DLD1 (cell line): Measurements from ENCODE around the gene DENND1B.
"Not testable (repeated sequence)": the region's sequence is repeated elsewhere in the genome, so short reads cannot be mapped to it uniquely, and the experiment has no call there.

Experiments used
- in situ Hi-C: cut with HindIII; loops from 2 replicates; pipeline ENCODE4 v1.10.0; 2017; ENCODE audit warnings: low sequenced_read_pairs

The DENND1B gene

DNA sequence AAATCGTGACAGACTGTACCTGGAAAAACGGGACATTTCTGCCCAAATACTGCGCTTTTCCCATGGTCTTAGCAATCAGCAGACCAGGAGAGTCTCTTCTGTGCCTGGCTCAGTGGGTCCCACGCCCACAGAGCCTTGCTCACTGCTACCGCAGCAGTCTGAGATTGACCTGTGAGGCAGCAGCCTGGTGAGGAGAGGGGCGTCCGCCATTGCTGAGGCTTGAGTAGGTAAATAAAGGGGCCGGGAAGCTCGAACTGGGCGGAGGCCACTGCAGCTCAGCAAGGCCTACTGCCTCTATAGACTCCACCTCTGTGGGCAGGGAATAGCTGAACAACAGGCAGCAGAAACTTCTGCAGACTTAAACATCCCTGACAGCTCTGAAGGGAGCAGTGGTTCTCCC lies 203.1 kb downstream of the DENND1B start:
- in situ Hi-C loops, result no loop called here

DNA sequence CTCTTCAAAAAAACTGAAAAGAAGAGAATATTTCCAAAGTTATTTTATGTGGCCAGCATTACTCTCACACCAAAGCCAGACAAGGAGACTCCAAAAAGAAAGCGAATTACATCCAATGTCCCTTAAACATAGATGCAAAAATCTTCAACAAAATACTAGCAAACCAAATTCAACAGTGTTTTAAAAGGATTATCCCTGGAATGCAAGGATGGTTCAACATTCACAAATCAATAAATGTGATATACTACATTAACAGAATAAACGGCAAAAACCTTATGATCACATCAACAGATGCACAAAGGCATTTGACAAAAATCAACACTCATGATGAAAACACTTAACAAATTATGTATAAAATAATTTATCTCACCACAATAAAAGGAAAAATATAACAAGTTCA lies 207.8 kb downstream of the DENND1B start:
- in situ Hi-C loops, result no loop called here

DNA sequence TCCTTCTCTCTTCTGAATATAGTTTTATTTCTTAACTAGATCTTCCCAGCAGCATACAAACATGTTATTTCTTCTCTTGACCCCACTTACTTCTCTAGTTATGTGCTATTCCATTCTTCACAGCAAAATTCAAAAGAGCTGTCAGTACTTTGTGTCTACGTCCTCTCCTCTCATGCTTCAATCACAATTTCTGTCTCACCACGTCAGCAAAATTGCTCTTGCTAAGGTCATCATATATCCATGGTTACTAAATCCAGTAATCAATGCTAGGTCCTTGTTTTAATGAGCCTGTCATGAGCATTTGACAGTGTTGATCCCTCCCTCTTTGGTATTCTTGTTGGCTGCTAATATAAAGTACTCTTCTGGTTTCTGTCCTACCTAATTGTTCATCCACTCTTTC lies 214.2 kb downstream of the DENND1B start:
- in situ Hi-C loops, result no loop called here

DNA sequence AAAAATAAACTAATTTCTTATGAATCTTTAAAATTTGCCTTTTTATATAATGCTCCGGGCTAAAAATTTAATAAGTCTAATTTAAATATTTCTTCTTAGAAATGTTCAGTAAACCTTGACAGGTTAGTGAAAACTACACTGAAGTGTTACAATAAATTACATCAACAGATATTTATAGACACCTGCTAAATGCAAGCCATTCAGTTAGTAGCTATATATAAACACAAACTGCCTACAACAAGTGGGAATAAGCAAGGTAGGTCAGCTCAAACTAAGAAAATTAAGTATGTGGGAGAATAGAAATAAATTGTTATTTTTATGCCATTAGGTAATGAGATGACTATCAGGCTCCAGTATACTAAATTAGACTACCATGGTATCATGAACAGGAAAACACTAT lies 215.6 kb downstream of the DENND1B start:
- in situ Hi-C loops, result no loop called here

GRCh38 chr1:197559244-197559643 lies 216.0 kb downstream of the DENND1B start:
- in situ Hi-C loops, result no loop called here

- in situ Hi-C loops, result no loop called here
Measured at GRCh38 chr1:197557302-197557701, 218.0 kb downstream of the DENND1B start.

DNA sequence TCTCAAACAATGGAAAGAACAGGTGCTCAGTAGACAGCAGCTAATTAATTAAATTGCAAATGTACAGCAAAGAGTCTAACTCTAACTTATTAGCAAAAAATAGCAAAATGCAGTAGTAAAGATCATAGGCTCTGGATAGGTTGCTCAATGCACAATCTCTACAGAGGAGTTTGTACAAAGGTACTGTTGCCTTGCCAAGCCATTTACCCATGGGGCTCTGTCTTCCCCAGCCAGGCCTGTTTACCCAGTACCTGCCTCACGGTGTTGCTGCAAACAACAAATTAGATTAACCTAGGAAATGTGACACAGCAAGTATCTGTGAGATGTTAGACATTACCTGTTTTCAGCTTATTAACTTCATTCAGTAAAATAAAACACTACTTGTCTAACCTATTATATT lies 222.0 kb downstream of the DENND1B start:
- in situ Hi-C loops, result no loop called here

GRCh38 chr1:197546989-197547388 lies 228.3 kb downstream of the DENND1B start:
- in situ Hi-C loops, result no loop called here

- in situ Hi-C loops, result no loop called here
Measured at GRCh38 chr1:197544553-197544952, 230.7 kb downstream of the DENND1B start.

DNA sequence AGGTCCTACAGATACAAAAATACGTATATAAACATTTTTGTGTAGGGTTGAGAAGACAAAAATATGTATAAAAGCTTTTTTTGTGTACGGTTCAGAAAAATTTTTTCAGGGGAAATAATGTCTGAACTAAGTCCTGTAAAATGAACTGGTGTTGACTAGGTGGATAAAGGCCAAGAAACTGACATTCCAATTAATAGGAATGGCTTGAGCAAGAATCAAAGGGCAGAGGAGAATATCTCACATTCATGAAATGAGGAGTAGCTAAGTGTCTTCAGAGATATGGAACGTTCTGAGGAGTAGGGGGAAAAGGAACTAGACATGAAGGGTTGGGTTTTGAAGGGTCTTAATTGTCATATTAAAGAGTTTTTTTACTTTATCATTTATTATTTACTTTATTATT lies 231.2 kb downstream of the DENND1B start:
- in situ Hi-C loops, result no loop called here

DNA sequence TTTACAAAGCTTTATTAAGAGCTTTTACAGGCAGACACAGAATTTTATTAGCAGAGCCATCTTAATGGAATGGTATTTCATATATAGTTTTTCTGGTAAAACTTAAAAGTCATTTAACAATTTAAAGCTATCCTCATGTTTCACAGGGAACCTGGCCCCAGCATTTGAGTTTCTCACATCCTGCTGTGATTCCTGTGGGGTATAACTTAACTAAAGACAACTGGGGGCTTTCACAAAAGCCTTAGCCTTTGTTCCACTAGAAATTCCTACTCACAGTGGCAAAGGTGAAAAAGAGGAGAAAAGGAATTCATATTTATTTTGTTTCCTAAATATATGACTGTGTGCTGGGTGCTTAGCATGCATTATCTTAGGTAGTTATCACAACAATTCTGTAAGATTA lies 233.9 kb downstream of the DENND1B start:
- in situ Hi-C loops, result no loop called here

- in situ Hi-C loops, result no loop called here
Measured at GRCh38 chr1:197526736-197527371, 248.4 kb downstream of the DENND1B start.

GRCh38 chr1:197521118-197521739 lies 254.1 kb downstream of the DENND1B start:
- in situ Hi-C loops, result no loop called here

GRCh38 chr1:197519741-197520334 lies 255.4 kb downstream of the DENND1B start:
- in situ Hi-C loops, result no loop called here

DNA sequence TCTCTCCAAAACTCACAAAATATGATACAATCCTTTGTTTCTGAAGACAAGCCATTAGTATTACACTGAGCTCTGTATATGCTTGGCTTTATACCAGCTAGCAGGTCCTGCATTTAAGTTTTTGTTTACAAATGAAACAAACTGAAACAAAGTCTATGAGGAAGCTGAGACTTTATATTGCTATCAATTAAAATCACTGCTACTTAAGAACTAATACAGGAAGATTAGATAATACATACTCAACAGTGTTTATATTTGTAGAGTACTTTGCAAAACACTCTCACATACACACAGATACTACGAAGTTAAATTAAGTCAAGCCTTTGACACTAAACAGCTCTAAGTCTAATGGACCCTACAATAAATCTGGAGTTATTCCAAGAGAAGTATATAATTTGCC lies 259.9 kb downstream of the DENND1B start:
- in situ Hi-C loops, result no loop called here

- in situ Hi-C loops, result no loop called here
Measured at GRCh38 chr1:197510691-197511378, 264.4 kb downstream of the DENND1B start.

- in situ Hi-C loops, result no loop called here
Measured at GRCh38 chr1:197496722-197497121, 278.6 kb downstream of the DENND1B start.

DNA sequence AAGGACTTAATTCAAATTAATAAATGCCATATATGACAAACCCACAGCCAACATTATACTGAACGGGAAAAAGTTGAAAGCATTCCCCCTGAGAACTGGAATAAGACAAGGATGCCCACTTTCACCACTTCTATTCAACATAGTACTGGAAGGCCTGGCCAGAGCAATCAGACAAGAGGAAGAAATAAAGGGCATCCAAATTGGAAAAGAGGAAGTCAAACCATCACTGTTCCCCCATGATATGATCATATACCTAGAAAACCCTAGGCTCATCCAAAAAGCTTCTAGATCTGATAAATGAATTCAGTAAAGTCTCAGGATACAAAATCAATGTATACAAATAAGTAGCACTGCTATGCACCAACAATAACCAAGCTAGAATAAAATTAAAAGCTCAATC lies 283.8 kb downstream of the DENND1B start:
- in situ Hi-C loops, result not testable (repeated sequence)

DNA sequence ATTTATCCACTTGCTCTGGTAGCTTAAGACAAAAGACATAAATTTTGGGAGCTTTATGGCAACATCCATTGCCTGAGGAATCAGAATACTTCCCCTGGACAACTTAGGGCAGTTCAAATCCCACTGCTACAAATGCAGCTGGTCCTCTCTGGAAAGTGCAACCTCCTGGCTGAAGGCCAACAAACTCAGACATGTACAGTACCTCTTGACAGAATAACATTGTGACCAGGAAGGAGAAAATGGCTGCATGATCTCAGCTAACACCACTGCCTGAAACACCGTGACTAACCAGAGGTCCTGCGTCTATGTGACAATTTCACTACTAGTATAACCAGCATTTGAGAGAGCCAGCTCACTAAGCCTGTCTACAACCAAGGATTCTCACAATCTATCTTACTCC lies 288.3 kb downstream of the DENND1B start:
- in situ Hi-C loops, result no loop called here

DNA sequence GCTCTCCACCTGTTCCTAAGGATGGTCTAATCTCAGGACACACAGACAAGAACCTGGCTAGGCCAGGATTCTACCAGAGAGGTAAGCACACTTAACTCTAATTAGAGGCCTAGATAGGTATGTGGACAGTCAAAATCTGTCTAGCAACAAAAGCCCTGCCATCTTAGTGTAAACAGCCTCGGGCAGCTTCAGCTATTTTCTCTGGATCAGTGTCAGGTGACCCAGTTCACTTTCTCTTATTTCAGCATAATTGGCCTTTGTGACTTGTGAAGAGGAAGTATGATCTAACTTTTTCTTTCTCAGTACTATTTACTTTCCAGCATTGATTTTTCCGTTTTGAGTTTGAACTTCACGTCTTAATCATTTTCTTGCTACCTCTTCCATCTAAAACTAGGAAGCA lies 289.5 kb downstream of the DENND1B start:
- in situ Hi-C loops, result no loop called here

GRCh38 chr1:197481101-197481500 lies 294.2 kb downstream of the DENND1B start:
- in situ Hi-C loops, result no loop called here

- in situ Hi-C loops, result no loop called here
Measured at GRCh38 chr1:197480446-197480845, 294.8 kb downstream of the DENND1B start.
